Keratinocyte (primary cell): ENCODE data around the gene ARHGAP9.

Experiments used
- EZH2 ChIP-seq: IDR thresholded peaks from one replicate; pipeline ENCODE4 v1.6.1; 2012; ENCODE audit warnings: inconsistent platforms, mild to moderate bottlenecking, low read length, moderate library complexity
- TF ChIP-seq, protein P1 (sequence below), 3 experiments: IDR thresholded peaks in 1 of 3; conservative IDR thresholded peaks in 1 of 3; optimal IDR thresholded peaks in 1 of 3; 2 replicates in 2 of 3; 3 replicates in 1 of 3; pipeline versions ENCODE3 to v1.5.1; 2011; ENCODE audit warnings: low read length in 3 of 3, mild to moderate bottlenecking in 3 of 3, moderate library complexity in 2 of 3, control low read depth in 1 of 3, inconsistent platforms in 1 of 3; ENCODE audit not compliant: insufficient read depth in 2 of 3; ENCODE audit errors: extremely low read depth in 1 of 3

- TF ChIP-seq, protein P1, sequence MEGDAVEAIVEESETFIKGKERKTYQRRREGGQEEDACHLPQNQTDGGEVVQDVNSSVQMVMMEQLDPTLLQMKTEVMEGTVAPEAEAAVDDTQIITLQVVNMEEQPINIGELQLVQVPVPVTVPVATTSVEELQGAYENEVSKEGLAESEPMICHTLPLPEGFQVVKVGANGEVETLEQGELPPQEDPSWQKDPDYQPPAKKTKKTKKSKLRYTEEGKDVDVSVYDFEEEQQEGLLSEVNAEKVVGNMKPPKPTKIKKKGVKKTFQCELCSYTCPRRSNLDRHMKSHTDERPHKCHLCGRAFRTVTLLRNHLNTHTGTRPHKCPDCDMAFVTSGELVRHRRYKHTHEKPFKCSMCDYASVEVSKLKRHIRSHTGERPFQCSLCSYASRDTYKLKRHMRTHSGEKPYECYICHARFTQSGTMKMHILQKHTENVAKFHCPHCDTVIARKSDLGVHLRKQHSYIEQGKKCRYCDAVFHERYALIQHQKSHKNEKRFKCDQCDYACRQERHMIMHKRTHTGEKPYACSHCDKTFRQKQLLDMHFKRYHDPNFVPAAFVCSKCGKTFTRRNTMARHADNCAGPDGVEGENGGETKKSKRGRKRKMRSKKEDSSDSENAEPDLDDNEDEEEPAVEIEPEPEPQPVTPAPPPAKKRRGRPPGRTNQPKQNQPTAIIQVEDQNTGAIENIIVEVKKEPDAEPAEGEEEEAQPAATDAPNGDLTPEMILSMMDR (optimal IDR thresholded peaks at IDR 0.05 in 1 of 3, IDR thresholded peaks at IDR 0.05 in 1 of 3, conservative IDR thresholded peaks at IDR 0.05 in 1 of 3; ENCODE audit: extremely low read depth in 1 of 3, insufficient read depth in 2 of 3, low read length in 3 of 3), result no peak
- no peak for TF ChIP-seq EZH2
These were observed 29.6 kb downstream of the ARHGAP9 start for GRCh38 chr12:57450057-57450456.
